GM12878 (cell line): ENCODE results near the gene PCP4L1. TPM values are rescaled to one million over a fixed set of nuclear protein-coding genes. Genes with fewer than 3 reads are reported as not detected.
A peak's percentile ranks its signal among the peaks of the same experiment; 100 is the strongest.

ENCODE experiments used
- CBX3 ChIP-seq: fragments of 200-600 bp; sonication (generic); IDR thresholded peaks from 2 replicates; pipeline ENCODE4 v1.6.1; 2016; ENCODE audit warnings: low read depth, borderline replicate concordance
- CEBPB ChIP-seq, 2 experiments: fragments of 150-350 bp in 1 of 2; IDR thresholded peaks; 2 replicates each; pipeline ENCODE4 v1.6.1; 2012 to 2014; ENCODE audit warnings: low read depth in 2 of 2, low read length in 2 of 2, borderline replicate concordance in 1 of 2, inconsistent platforms in 1 of 2
- DPF2 ChIP-seq: fragments of 450-650 bp; IDR thresholded peaks from 2 replicates; pipeline ENCODE4 v1.6.1; 2017; ENCODE audit warnings: mild to moderate bottlenecking
- KAT2A ChIP-seq: conservative IDR thresholded peaks from 2 replicates; pipeline ENCODE4 v1.6.1; 2011; ENCODE audit warnings: low read depth, low read length; ENCODE audit not compliant: control insufficient read depth
- MTA2 ChIP-seq: fragments of 450-650 bp; IDR thresholded peaks from 2 replicates; pipeline ENCODE4 v1.6.1; 2016; ENCODE audit warnings: low read depth, mild to moderate bottlenecking, moderate library complexity
- MYB ChIP-seq: fragments of 150-350 bp; IDR thresholded peaks from 2 replicates; pipeline ENCODE4 v1.6.1; 2014; ENCODE audit warnings: mild to moderate bottlenecking, low read depth, low read length, borderline replicate concordance
- NFYB ChIP-seq: IDR thresholded peaks from 2 replicates; pipeline ENCODE4 v1.6.1; 2011; ENCODE audit warnings: low read depth, mild to moderate bottlenecking, low read length, improper control_type of control experiment, moderate library complexity; ENCODE audit not compliant: insufficient read depth
- NR2F1 ChIP-seq: fragments of 450-650 bp; conservative IDR thresholded peaks from 2 replicates; pipeline ENCODE4 v1.6.1; 2017; ENCODE audit warnings: mild to moderate bottlenecking
- PKNOX1 ChIP-seq: fragments of 450-650 bp; IDR thresholded peaks from 2 replicates; pipeline ENCODE4 v1.6.1; 2016; ENCODE audit warnings: mild to moderate bottlenecking
- RCOR1 ChIP-seq: conservative IDR thresholded peaks from 2 replicates; pipeline ENCODE4 v1.6.1; 2012; ENCODE audit warnings: low read depth, low read length, improper control_type of control experiment
- RELA ChIP-seq: fragments of 450-650 bp; IDR thresholded peaks from 2 replicates; pipeline ENCODE4 v1.8.0; 2014; ENCODE audit warnings: borderline replicate concordance; ENCODE audit not compliant: partially characterized antibody
- ZNF207 ChIP-seq: fragments of 450-650 bp; IDR thresholded peaks from 2 replicates; pipeline ENCODE4 v1.6.1; 2014; ENCODE audit warnings: antibody characterized with exemption, mild to moderate bottlenecking, borderline replicate concordance
- ZNF687 ChIP-seq: fragments of 450-650 bp; IDR thresholded peaks from 2 replicates; pipeline ENCODE4 v1.6.1; 2017; ENCODE audit warnings: mild to moderate bottlenecking, moderate library complexity
- ZSCAN29 ChIP-seq: fragments of 450-650 bp; IDR thresholded peaks from 2 replicates; pipeline ENCODE4 v1.6.1; 2017; ENCODE audit warnings: mild to moderate bottlenecking, moderate library complexity
- polyA plus RNA-seq, 11 experiments: library from polyadenylated mRNA; depleted of rRNA in 4 of 11; unstranded in 6 of 11; stranded (reverse) in 5 of 11; fragments of >200 nt; fragmentation: Nextera tagmentation in 4 of 11; fragmentation: Illumina TruSeq in 1 of 11; extraction: Ambion mirVana in 4 of 11; extraction: Trizol in 1 of 11; gene quantifications; 1 replicate in 1 of 11; 2 replicates in 10 of 11; pipeline versions ENCODE4 v1.2.1 to v1.2.3, GENCODE V29; 2011 to 2016; ENCODE audit warnings: inconsistent platforms in 2 of 11, missing spikeins in 2 of 11, low read depth in 1 of 11
- total RNA-seq, 4 experiments: library from RNA; depleted of rRNA in 3 of 4; stranded (reverse); fragments of >200 nt in 3 of 4; fragmentation: Illumina TruSeq in 1 of 4; extraction: Trizol in 1 of 4; gene quantifications; 2 replicates each; pipeline versions ENCODE4 v1.2.1 to v1.2.3, GENCODE V29; 2013 to 2021
- TF ChIP-seq, protein P1 (sequence below): fragments of 450-650 bp; formaldehyde crosslinking; IDR thresholded peaks from 2 replicates; pipeline ENCODE4 v1.4.0; 2022; ENCODE audit warnings: mild to moderate bottlenecking, moderate library complexity
- TF ChIP-seq, protein P2 (sequence below): IDR thresholded peaks from 2 replicates; pipeline ENCODE4 v1.6.1; 2012; ENCODE audit warnings: low read depth, low read length, improper control_type of control experiment
- TF ChIP-seq, protein P3 (sequence below): IDR thresholded peaks from 2 replicates; pipeline ENCODE4 v1.6.1; 2011; ENCODE audit warnings: mild to moderate bottlenecking, low read depth, low read length, moderate library complexity; ENCODE audit not compliant: insufficient replicate concordance

The PCP4L1 gene
- total and polyA plus RNA-seq, 10 of the 15 experiments (the other 5 are each of a cell fraction or from before 2014, with no cell fraction given), result 1.0 to 5.2 (median 2.8) TPM

GRCh38 chr1:161314201-161314981, 55.8 kb downstream of the PCP4L1 start, which contains the start of gene SDHC (continued):
- TF ChIP-seq CBX3 (no peak), ZNF207 (no peak), NR2F1 (peak; percentile 74), RCOR1 (no peak), CEBPB (IDR thresholded peaks at IDR 0.05; ENCODE audit: borderline replicate concordance in 1 of 2, low read depth in 2 of 2, low read length in 2 of 2) (no peak), KAT2A (no peak), MTA2 (no peak), RELA (no peak), MYB (no peak), NFYB (no peak), DPF2 (no peak), ZSCAN29 (no peak), ZNF687 (peak; percentile 75; the same call in 1 of the 2 replicates), PKNOX1 (peak; percentile 53; the same call in 1 of the 2 replicates)
- TF ChIP-seq, protein P1, sequence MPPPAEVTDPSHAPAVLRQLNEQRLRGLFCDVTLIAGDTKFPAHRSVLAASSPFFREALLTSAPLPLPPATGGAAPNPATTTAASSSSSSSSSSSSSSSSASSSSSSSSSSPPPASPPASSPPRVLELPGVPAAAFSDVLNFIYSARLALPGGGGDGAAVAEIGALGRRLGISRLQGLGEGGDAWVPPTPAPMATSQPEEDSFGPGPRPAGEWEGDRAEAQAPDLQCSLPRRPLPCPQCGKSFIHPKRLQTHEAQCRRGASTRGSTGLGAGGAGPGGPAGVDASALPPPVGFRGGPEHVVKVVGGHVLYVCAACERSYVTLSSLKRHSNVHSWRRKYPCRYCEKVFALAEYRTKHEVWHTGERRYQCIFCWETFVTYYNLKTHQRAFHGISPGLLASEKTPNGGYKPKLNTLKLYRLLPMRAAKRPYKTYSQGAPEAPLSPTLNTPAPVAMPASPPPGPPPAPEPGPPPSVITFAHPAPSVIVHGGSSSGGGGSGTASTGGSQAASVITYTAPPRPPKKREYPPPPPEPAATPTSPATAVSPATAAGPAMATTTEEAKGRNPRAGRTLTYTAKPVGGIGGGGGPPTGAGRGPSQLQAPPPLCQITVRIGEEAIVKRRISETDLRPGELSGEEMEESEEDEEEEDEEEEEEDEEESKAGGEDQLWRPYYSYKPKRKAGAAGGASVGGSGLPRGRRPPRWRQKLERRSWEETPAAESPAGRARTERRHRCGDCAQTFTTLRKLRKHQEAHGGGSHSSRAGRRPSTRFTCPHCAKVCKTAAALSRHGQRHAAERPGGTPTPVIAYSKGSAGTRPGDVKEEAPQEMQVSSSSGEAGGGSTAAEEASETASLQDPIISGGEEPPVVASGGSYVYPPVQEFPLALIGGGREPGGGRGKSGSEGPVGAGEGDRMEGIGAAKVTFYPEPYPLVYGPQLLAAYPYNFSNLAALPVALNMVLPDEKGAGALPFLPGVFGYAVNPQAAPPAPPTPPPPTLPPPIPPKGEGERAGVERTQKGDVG, result no peak
- TF ChIP-seq, protein P2, sequence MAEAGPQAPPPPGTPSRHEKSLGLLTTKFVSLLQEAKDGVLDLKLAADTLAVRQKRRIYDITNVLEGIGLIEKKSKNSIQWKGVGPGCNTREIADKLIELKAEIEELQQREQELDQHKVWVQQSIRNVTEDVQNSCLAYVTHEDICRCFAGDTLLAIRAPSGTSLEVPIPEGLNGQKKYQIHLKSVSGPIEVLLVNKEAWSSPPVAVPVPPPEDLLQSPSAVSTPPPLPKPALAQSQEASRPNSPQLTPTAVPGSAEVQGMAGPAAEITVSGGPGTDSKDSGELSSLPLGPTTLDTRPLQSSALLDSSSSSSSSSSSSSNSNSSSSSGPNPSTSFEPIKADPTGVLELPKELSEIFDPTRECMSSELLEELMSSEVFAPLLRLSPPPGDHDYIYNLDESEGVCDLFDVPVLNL, result no peak
- TF ChIP-seq, protein P3, sequence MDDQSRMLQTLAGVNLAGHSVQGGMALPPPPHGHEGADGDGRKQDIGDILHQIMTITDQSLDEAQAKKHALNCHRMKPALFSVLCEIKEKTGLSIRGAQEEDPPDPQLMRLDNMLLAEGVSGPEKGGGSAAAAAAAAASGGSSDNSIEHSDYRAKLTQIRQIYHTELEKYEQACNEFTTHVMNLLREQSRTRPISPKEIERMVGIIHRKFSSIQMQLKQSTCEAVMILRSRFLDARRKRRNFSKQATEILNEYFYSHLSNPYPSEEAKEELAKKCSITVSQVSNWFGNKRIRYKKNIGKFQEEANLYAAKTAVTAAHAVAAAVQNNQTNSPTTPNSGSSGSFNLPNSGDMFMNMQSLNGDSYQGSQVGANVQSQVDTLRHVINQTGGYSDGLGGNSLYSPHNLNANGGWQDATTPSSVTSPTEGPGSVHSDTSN, result no peak
